GM12865 (cell line): Measurements from ENCODE around the gene FUCA2.

Experiments used
- DNase-seq: peaks from one replicate; pipeline ENCODE4 v3.0.0; 2010; ENCODE audit warnings: low read depth
- H3K4me3 ChIP-seq: 2 replicates; pipeline ENCODE4 v1.5.1; 2011; ENCODE audit warnings: mild to moderate bottlenecking, low read depth, low read length, control low read depth
- CTCF ChIP-seq: IDR thresholded peaks from 2 replicates; pipeline ENCODE4 v1.5.1; 2011; ENCODE audit warnings: low read length, control low read depth, low read depth, inconsistent platforms; ENCODE audit not compliant: insufficient read depth; ENCODE audit errors: missing control alignments

The FUCA2 gene

DNA sequence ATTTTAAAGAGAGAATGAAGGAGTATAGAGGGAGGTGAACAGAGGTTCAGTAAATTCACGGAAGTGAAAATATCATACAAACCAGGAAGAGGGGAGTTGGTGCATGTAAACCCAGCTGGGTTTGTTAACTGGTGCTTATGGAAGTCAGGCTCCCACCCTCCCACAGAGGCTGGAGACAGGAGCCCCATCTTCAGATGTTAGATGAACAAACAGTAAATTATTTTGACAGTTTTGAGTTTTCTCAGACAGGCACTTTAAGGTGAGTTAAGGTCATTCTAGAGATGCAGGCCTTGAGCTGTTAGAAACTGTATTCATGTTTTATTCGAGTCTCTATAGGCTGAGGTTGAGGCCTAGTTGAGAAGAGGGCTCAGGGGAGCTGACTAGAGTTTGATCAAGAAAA is 41.8 kb upstream of the FUCA2 start:
- H3K4me3 ChIP-seq = no peak overlapping the region
- no peak for TF ChIP-seq CTCF
- DNase-seq = no peak

GRCh38 chr6:143549949-143550268 is 38.4 kb upstream of the FUCA2 start:
- no peak overlapping the region for H3K4me3 ChIP-seq
- no peak for DNase-seq
- no peak for TF ChIP-seq CTCF

DNA sequence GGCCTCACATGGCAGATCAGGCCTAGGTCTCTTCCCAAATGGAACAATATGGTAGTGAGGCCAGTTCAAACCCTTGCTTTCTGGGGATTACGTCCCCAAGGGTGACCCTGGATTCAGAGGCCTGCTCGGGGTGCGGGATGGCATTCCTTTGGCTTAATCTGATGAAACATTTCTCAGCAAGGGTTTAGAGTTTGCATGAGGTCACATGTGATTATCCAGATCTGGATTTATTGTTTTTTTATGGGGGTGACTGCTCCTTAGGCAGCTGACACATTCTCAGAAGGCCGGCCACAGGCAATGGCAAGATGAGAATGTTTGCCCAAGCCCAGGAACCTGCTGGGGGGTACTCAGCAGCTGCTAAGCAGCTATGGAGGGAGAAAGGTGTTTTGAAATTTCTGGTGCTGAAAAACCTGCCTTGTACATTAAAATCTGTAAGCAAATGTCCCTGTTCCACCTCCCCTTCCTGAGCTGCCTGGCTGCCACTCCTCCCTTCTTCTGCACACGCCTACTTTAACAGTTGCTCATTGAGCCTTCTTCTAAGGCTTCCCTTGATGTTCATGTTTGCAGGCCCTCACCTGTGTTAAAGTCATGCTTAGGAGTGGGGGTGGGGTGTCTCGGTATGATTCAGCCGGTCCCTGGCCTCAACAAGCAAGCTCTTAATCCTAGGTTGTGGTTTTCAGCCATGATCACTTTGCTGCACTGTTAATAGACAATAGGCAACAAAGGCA is 37.9 kb upstream of the FUCA2 start:
- TF ChIP-seq CTCF = no peak
- no peak overlapping the region for H3K4me3 ChIP-seq
- DNase-seq = peak; percentile 75

GRCh38 chr6:143546599-143546998 is 35.1 kb upstream of the FUCA2 start:
- no peak for TF ChIP-seq CTCF
- no peak for DNase-seq
- H3K4me3 ChIP-seq = no peak overlapping the region

DNA sequence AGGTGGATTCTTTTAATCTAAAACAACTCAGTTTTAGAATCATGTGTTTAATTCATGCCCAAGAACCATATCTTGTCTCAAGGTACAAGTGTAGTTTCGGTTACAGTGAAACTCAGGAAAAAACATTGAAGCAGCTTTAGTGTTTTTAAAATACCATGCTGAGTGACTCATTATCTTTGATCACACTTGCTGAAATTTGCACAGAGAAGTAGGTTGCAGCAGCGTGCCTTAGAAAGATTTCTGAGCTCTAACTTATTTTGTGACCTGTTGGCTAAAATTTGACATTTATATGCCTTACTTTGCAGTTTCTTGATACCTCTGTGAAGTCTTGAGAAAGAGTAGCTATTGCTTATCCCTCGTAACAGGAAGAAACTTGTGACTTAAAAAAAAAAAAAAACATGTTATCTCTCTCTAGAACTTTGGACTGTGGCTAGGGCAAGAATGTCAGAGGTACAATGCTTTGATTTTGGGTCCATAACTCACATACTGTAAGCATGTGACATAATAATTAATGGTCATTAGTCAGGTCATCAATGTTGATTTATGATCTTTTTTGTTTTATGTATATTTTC is 34.5 kb upstream of the FUCA2 start:
- TF ChIP-seq CTCF = no peak
- no peak overlapping the region for H3K4me3 ChIP-seq
- no peak for DNase-seq

DNA sequence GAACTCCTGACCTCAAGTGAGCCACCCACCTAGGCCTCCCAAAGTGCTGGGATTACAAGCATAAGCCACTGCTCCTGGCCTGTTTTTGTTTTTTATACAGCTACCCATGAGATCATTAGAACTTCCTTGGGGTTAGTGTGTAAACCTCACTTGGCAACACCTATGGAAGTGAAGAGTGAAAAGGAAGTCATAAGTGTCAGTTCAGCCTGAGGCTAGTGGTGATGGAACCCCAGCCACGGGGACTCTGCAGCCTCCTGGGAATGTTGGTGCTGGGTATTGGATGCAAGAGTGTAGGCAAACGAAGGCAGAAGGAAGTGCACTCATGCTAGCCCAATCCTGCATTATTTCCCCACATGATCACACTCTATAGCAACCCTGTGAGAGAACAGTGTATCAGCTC is 33.6 kb upstream of the FUCA2 start:
- DNase-seq = no peak
- no peak overlapping the region for H3K4me3 ChIP-seq
- TF ChIP-seq CTCF = no peak

- H3K4me3 ChIP-seq = no peak overlapping the region
- TF ChIP-seq CTCF = no peak
- no peak for DNase-seq
Observed at GRCh38 chr6:143544011-143544696, 32.6 kb upstream of the FUCA2 start.
